NCI-H2171 (cell line): ENCODE measurements around the gene PPY.
"Not testable (repeated sequence)": the region's sequence is repeated elsewhere in the genome, so short reads cannot be mapped to it uniquely, and the experiment has no call there.

Experiments
- DNase-seq: peaks from one replicate; lab custom pipeline; 2025; lab: John Stamatoyannopoulos, UW

The PPY gene

GRCh38 chr17:43932357-43932756 lies 9.9 kb downstream of the PPY start:
- no peak for DNase-seq

- DNase-seq, result no peak
Measured at GRCh38 chr17:43931062-43931571, 11.2 kb downstream of the PPY start.

GRCh38 chr17:43928609-43929008 lies 13.7 kb downstream of the PPY start:
- DNase-seq, result no peak

- DNase-seq, result not testable (repeated sequence)
Measured at GRCh38 chr17:43927929-43928328, 14.3 kb downstream of the PPY start.

- DNase-seq, result peak; percentile 27
Measured at GRCh38 chr17:43927060-43927864, 15.0 kb downstream of the PPY start.

GRCh38 chr17:43924558-43924957 lies 17.7 kb downstream of the PPY start:
- DNase-seq, result no peak

- DNase-seq, result no peak
Measured at GRCh38 chr17:43920500-43921095, 21.7 kb downstream of the PPY start.

- DNase-seq, result no peak
Measured at GRCh38 chr17:43918026-43918389, 24.3 kb downstream of the PPY start.

GRCh38 chr17:43917348-43918025 lies 24.8 kb downstream of the PPY start:
- DNase-seq, result no peak

- DNase-seq, result no peak
Measured at GRCh38 chr17:43917016-43917347, 25.3 kb downstream of the PPY start.

GRCh38 chr17:43916385-43916784 lies 25.9 kb downstream of the PPY start:
- DNase-seq, result no peak

- DNase-seq, result no peak
Measured at GRCh38 chr17:43915559-43915958, 26.7 kb downstream of the PPY start.

GRCh38 chr17:43914451-43914850 lies 27.8 kb downstream of the PPY start:
- no peak for DNase-seq

- DNase-seq, result no peak
Measured at GRCh38 chr17:43913584-43913983, 28.7 kb downstream of the PPY start.

GRCh38 chr17:43912635-43913304 lies 29.5 kb downstream of the PPY start:
- no peak for DNase-seq

GRCh38 chr17:43911904-43912303 lies 30.4 kb downstream of the PPY start:
- no peak for DNase-seq

- DNase-seq, result no peak
Measured at GRCh38 chr17:43909537-43910231, 32.6 kb downstream of the PPY start.

- peak; percentile 77 for DNase-seq
Measured at GRCh38 chr17:43907998-43908721, 34.1 kb downstream of the PPY start.

GRCh38 chr17:43907425-43907981 lies 34.8 kb downstream of the PPY start, which contains the start of gene MPP2:
MPP2 (minus strand) TSS chr17:43907536; CDS start chr17:43904460, 3,076 bp downstream.
- peak; percentile 72 for DNase-seq

- DNase-seq, result no peak
Measured at GRCh38 chr17:43906951-43907424, 35.3 kb downstream of the PPY start.
